NCI-H2171 (cell line): ENCODE measurements around the gene RAPGEF4.
"Not testable (repeated sequence)": the region's sequence is repeated elsewhere in the genome, so short reads cannot be mapped to it uniquely, and the experiment has no call there.

Experiments used
- DNase-seq: peaks from one replicate; lab custom pipeline; 2025; lab: John Stamatoyannopoulos, UW

RAPGEF4 gene

GRCh38 chr2:173037245-173038120, 301.8 kb downstream of the RAPGEF4 start:
- DNase-seq = no peak

DNA sequence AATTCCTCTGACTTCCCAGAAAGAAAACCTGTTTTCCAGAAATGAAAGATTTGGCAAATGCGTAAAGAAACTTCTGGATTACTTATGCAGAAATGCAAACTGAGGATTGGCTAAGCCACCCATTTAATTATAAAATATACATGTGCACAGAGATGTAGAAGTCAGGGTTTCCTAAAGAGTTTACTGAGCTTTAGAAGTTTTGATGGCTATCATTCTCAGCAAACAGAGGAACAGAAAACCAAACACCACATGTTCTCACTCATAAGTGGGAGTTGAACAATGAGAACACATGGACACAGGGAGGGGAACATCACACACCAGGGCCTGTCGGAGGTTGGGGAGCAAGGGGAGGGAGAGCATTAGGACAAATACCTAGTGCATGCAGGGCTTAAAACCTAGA, 302.6 kb downstream of the RAPGEF4 start:
- DNase-seq = not testable (repeated sequence)

DNA sequence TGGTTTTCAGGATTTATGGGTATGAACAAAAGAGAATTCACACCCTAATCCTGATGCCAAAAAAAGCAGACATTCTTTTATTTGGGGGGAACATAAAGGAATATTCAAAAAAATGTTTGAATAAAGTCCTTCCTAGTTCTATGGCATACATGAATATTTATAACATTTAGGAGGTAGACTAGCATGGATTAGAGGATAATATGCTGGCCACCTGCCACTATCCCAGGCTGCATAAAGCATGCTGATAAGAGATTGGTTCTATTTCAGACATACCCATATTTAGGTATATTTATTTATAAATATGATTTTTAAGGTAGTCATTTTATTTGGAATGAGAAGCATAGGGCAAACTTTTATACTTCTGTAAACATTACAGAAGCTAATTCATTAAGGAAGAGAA, 305.1 kb downstream of the RAPGEF4 start:
- DNase-seq = no peak

- DNase-seq = no peak
Measured at GRCh38 chr2:173043476-173043875, 307.8 kb downstream of the RAPGEF4 start.

- DNase-seq = no peak
Measured at GRCh38 chr2:173043897-173044519, 308.4 kb downstream of the RAPGEF4 start.

- DNase-seq = no peak
Measured at GRCh38 chr2:173044686-173045085, 309.0 kb downstream of the RAPGEF4 start.

DNA sequence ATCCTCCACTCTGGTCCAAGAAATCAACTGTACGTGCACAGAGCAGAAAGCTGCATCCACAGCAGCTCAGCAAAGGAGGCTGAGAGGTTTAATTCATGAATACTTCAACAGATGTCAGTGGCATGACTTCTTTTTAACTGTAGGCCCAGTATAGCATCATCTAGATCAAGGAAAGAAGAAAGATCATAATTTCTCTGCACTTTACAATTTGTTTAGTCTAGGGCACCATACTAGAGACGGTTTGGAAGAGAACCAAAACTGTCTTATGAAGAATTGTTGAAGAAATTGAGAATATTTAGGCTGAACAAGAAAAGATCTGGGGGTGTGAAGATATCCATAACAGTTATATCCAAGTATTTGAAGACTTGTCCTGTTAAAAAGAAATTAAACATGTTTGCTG, 309.5 kb downstream of the RAPGEF4 start:
- no peak for DNase-seq

DNA sequence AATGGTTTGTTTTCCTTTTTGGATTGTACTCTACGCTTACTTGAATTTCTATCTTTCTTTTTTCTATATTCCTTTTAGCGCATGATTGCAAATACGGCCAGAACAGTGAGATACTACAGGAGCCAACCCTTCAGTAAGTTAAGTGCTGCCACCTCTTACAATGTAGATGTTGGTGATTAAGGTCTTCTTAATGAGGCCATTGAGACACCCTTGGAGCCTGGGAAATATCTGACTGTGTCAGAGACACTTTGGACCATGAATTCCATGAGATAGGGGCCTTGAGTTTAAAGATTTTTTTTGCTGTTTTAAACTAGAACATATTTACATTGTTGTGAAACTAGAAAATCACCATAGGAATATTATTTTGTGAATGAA, 312.9 kb downstream of the RAPGEF4 start:
- DNase-seq = no peak

DNA sequence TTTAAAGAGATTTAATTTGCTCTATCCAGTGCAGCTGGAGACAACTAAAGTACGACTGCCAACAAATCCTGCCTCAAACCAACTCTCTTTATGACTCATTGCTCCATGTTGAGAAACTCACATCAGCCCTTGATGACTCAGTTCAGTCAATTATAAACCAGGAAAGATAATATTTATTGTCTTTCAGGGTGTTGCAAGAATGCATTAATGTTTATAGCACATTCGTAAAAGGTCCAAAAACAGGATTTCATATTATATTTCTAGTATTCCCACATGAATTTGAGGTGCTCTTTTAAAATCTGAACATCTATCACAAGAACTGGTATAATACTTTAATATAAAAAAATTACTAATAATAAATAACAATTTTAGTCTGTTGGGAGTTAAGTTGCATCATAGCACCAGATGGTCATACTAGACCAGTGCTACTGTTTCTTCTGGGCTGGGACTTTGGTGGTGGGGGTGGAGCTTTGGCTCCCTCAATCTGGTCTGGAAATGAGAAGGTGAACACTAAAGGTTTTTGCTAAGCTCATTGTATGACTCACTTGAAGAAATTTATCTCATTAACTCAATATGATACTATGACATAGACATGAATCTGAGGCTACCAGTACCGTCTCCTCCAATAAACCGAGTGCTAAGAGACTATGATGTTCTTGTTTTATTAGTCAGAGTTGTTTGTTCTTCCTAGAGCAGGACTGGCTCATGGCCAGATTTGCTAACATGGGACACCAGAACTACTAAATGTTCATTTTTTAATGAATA, 313.4 kb downstream of the RAPGEF4 start:
- DNase-seq = peak; percentile 44

DNA sequence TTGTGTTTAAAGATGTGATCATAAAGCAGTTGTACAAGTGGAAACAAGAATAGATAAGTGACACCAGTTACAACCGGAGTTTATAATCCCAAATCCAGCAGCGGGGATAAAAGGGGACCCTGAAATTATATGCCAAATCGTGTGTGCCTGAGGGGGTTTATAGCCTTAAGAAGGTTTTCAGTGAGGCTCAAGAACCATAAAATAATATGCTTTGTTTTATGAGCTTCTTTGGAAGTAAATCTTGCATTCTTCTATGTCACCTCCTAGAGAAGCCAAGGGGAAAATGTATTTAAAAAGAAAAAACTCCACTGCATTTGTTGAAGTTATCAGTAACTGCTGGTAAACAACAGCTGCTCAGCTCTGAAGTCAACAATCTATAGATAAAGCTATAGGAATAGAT, 314.2 kb downstream of the RAPGEF4 start:
- DNase-seq = no peak

GRCh38 chr2:173050684-173051083, 315.0 kb downstream of the RAPGEF4 start:
- no peak for DNase-seq

DNA sequence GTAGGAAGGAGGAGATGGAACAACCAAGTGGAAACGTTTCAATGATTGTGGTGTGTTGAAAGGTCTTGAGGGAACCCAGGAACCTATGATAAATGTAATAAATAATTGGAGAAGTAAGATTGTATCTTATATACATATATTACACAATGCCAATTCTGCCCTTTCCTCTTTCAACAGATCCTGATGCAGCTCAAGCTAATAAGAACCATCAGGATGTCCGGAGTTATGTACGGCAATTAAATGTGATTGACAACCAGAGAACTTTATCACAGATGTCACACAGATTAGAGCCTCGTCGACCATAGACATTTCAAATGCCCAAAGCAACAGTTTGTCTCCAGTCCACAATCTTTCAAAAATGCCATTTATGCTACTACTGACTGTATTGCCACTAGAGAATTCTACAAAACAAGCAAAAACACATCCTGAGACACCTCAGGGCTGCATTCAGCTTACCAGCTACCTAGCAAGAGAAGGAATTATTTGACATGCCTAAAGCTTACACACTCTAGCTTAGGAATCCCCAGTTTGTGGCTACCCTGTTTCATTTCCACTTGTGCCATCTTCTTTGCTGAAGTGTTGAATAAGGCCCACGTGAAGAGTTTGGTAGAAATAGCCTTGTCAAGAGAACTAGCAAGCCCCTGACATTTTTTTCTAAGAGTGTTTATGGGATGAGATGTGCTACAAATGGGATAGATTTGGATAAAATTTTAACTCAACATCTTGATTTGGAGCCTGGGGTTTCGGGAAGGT, 316.0 kb downstream of the RAPGEF4 start:
- no peak for DNase-seq

- DNase-seq = no peak
Measured at GRCh38 chr2:173053043-173053699, 317.5 kb downstream of the RAPGEF4 start.

- no peak for DNase-seq
Measured at GRCh38 chr2:173054466-173054865, 318.8 kb downstream of the RAPGEF4 start.

DNA sequence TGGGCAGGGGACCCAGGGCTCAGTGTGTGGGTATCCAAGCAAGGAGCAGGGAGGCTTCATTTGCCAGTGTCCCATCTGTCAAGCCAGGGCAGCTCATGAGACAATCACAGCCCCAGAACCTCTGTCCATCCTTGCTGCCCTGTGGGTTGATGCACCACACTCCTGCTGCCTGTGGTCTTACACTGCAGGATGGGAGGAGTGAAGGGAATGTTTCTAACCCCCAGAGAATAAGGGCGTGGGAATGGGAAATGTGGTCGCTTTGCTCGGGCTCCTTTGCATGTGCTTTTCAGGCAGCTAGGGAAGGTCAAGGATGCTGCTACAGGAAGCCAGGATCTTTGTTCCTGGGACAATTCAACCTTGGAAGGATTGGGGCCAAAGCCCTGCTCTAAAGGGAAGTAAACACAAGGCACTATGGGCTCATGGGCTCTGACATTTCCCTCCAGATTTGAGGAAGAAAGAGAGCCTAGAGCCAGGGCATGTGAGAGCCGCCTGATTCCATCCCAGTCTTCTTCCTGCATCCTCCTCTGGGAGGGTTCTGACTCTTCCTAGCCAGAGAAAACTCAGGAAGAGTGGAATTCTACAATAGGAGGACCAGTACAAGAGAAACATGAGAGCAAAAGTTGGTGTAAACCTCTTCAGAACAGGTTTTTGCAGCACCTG, 321.2 kb downstream of the RAPGEF4 start:
- no peak for DNase-seq

DNA sequence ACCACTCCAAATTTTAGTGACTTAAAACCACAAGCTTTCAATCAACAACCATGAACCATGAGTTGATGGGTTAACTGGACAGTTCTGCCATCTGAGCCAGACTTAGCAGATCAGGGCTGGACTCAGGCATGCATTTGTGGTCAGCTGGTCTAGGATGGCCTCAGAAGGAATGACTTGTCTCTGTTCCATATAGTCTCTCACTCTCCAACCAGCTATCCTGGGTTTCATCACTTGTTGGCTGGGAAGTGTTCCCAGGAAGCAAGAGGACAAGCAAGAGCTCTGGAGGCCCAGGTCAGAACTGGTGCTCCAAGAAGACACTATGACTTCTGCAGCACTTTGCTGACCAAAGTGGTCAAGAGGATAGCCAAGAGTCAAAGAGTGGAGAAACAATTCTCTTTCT, 322.5 kb downstream of the RAPGEF4 start:
- no peak for DNase-seq

GRCh38 chr2:173058673-173059072, 323.0 kb downstream of the RAPGEF4 start:
- no peak for DNase-seq

GRCh38 chr2:173059292-173059691, 323.6 kb downstream of the RAPGEF4 start:
- DNase-seq = no peak

DNA sequence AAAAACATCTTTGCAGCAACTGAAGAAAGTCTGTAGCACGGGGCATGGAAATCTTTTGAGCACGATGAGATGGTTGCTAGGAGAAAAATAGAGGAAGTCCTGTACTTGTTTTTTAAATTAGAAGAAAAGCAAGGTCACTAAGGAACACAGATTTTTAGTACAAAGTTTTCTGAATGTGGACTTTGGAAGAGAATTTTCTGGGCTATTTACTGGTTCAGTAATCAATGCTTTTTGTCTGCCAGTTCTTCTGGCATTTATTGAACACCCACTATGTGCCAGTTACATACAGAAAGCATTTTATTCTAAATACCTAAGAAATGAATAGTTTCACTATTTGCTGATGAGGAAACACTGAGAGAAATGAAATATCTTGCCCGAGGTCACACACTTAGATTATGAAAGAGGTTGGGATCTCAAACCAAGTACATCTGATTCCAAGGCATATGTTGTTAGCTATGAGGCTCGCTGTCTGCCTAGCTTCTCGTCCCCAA, 324.4 kb downstream of the RAPGEF4 start:
- DNase-seq = no peak

DNA sequence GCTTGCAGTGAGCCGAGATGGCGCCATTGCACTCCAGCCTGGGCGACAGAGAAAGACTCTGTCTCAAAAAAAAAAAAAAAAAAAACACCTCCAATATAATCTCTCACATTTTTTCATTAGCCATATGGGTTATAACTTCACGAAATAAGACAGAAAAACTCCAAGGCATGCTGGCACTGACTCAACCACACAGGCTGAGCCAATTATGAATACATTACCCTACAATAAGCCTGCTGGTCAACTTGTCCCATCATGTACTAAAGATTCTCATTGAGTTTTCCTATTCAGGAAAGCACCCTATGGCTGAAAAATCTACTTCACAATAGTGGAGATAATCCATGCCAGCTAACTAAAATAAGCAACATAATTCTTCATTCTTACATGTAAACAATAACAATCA, 327.2 kb downstream of the RAPGEF4 start:
- no peak for DNase-seq
